ENCODE measurements around the gene ESF1.

ESF1 gene

DNA sequence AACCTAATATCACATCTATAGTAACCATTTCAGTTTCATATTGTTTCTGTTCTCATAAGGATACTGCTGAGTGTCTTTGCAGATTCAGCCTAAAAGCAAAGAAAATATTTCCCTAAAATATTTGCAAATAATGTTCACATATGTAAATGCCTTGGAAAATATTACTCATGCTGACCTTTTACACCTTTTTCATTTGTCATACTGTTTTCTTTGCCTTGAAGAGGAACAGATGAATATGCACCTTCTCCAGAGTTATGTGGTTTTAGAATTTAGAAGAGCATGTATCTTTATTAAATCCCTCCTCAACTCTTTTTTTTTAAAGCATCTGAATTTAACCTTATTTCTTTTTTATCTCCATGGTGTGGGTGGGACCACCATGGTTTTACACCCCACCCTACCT, 32.6 kb upstream of the ESF1 start:
- H3K27ac ChIP-seq, result no peak overlapping the region
- peaks cover 0 to 16% (median 5%) of the 10 kb centered on the region in 11 experiments; a peak in 5 of 22 replicates for H4K20me1 ChIP-seq
- no peaks in the 10 kb centered on the region for H3K9me3 ChIP-seq (replicated peaks in 1 of 11)
- no peaks in the 10 kb centered on the region for H3K27me3 ChIP-seq
- no peaks in the 10 kb centered on the region for H3K4me1 ChIP-seq
- no peak overlapping the region for H3K9ac ChIP-seq
- H3K4me3 ChIP-seq, result no peak overlapping the region
- H3K36me3 ChIP-seq, result peaks cover 65 to 92% (median 75%) of the 10 kb centered on the region in 11 experiments
- no peak for TF ChIP-seq Cebpa-rat (IDR thresholded peaks at IDR 0.05)
- H3K4me2 ChIP-seq, result no peak overlapping the region

DNA sequence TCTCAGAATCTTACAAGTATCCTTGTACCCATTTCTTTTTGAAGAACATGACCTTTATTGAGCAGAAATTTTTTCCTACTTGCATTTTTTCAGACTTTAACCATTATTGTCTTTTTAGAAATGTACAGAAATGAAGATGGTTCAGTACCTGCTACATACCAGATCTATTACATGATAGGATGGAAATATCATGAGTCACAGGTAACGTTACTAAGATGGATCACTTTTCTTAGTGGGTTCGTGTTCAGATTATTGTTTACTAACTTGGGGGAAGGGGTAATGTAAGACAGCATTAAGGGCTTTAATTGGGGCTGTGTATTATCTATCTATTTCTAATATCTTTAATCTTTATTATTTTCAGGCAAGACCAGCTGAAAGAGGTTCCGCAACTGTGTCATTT, 32.0 kb upstream of the ESF1 start:
- no peaks in the 10 kb centered on the region for H3K9me3 ChIP-seq (replicated peaks in 1 of 11)
- no peaks in the 10 kb centered on the region for H3K4me1 ChIP-seq
- no peak for TF ChIP-seq Cebpa-rat (IDR thresholded peaks at IDR 0.05)
- no peak overlapping the region for H3K27ac ChIP-seq
- no peaks in the 10 kb centered on the region for H3K27me3 ChIP-seq
- H3K4me2 ChIP-seq, result no peak overlapping the region
- no peak overlapping the region for H3K9ac ChIP-seq
- peaks cover 0 to 20% (median 6%) of the 10 kb centered on the region in 11 experiments; a peak in 6 of 22 replicates for H4K20me1 ChIP-seq
- peaks cover 71 to 95% (median 80%) of the 10 kb centered on the region in 11 experiments for H3K36me3 ChIP-seq
- H3K4me3 ChIP-seq, result no peak overlapping the region

DNA sequence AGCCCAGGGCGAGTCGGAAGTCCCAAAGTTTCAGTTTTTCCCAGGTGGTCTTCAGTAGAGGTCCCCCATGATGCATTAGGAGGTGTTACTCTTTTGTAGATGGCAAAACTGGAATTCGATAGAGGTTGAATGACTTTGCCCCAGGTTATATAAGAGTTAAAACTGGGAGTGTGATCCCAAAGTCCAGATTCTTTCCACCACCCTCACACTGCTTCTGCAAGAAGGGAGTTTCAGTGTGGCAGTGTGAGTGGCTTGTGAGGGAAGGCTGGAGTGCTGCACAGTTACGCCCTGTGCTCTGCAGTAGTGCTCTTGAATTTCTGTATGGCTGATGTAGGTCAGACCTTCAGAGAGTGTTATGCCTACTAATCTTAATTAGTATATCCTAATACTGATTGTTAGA, 30.0 kb upstream of the ESF1 start:
- Histone ChIP-seq H3K9ac (no peak overlapping the region), H3K4me2 (no peak overlapping the region), H4K20me1 (peaks cover 0 to 19% (median 8%) of the 10 kb centered on the region in 11 experiments; a peak in 8 of 22 replicates), H3K4me1 (no peaks in the 10 kb centered on the region), H3K9me3 (replicated peaks in 1 of 11) (no peaks in the 10 kb centered on the region), H3K27ac (no peak overlapping the region), H3K27me3 (no peaks in the 10 kb centered on the region), H3K4me3 (no peak overlapping the region), H3K36me3 (peaks cover 88 to 99% (median 90%) of the 10 kb centered on the region in 11 experiments)
- no peak for TF ChIP-seq Cebpa-rat (IDR thresholded peaks at IDR 0.05)

- TF ChIP-seq Cebpa-rat (IDR thresholded peaks at IDR 0.05), result no peak
- Histone ChIP-seq H3K36me3 (peaks cover 95 to 99% (median 98%) of the 10 kb centered on the region in 11 experiments), H3K4me2 (no peak overlapping the region), H3K27me3 (no peaks in the 10 kb centered on the region), H3K4me1 (no peaks in the 10 kb centered on the region), H3K27ac (no peak overlapping the region), H3K4me3 (no peak overlapping the region), H4K20me1 (peaks cover 0 to 19% (median 8%) of the 10 kb centered on the region in 11 experiments; a peak in 8 of 22 replicates), H3K9ac (no peak overlapping the region), H3K9me3 (replicated peaks in 1 of 11) (no peaks in the 10 kb centered on the region)
These were observed 29.2 kb upstream of the ESF1 start for GRCh38 chr20:13813910-13814309.

DNA sequence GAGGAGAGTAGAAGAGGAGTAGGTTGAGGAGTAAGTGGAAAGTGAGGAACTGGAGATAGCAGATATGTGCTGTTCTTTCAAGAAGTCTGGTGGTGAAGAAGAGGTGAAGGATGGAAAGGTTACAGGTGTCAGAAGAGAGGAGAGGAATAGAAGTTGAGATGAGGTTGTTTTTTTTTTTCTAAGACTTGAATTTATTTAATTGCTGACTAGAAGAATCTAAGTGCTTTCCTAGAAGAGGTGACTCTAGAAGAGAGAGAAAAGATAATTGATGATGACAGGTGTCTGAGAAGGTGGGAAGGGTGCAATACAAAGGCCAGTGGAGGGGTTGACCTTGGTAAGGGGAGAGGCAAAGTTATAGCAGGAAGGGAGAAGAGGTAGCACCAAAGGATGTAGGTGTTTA, 25.7 kb upstream of the ESF1 start:
- H3K27ac ChIP-seq, result no peak overlapping the region
- H3K27me3 ChIP-seq, result no peaks in the 10 kb centered on the region
- no peak overlapping the region for H3K4me2 ChIP-seq
- no peak overlapping the region for H3K4me3 ChIP-seq
- no peak overlapping the region for H3K9ac ChIP-seq
- H4K20me1 ChIP-seq, result peaks cover 0 to 19% (median 0%) of the 10 kb centered on the region in 11 experiments; a peak in 8 of 22 replicates
- H3K36me3 ChIP-seq, result peaks cover 93 to 100% (median 99%) of the 10 kb centered on the region in 11 experiments
- no peak for TF ChIP-seq Cebpa-rat (IDR thresholded peaks at IDR 0.05)
- H3K9me3 ChIP-seq (replicated peaks in 1 of 11), result no peaks in the 10 kb centered on the region
- no peaks in the 10 kb centered on the region for H3K4me1 ChIP-seq

DNA sequence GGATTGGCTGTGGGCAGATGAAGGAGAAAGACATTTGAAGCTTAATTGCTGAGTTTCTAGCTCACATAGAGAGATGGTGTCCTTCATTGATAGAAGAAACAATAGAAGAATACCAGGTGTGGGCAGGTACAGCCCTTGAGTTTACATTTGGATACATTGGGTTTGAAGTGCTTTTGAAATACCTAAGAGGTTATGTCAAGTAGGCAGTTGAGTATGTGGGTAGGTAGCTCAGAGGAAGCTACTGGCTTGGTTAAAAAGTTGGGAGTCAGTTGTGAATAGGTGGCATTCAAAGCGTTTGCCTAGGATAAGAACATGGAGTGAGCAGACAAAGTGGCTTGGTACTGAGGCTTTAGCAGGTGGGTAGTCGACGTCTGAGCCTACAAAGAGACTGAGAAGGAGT, 25.1 kb upstream of the ESF1 start:
- H3K36me3 ChIP-seq, result peaks cover 91 to 100% (median 99%) of the 10 kb centered on the region in 11 experiments
- H4K20me1 ChIP-seq, result peaks cover 0 to 16% (median 0%) of the 10 kb centered on the region in 11 experiments; a peak in 9 of 22 replicates
- H3K9me3 ChIP-seq (replicated peaks in 1 of 11), result no peaks in the 10 kb centered on the region
- no peak overlapping the region for H3K27ac ChIP-seq
- H3K9ac ChIP-seq, result no peak overlapping the region
- H3K4me3 ChIP-seq, result no peak overlapping the region
- H3K4me2 ChIP-seq, result no peak overlapping the region
- no peaks in the 10 kb centered on the region for H3K4me1 ChIP-seq
- no peaks in the 10 kb centered on the region for H3K27me3 ChIP-seq
- no peak for TF ChIP-seq Cebpa-rat (IDR thresholded peaks at IDR 0.05)

DNA sequence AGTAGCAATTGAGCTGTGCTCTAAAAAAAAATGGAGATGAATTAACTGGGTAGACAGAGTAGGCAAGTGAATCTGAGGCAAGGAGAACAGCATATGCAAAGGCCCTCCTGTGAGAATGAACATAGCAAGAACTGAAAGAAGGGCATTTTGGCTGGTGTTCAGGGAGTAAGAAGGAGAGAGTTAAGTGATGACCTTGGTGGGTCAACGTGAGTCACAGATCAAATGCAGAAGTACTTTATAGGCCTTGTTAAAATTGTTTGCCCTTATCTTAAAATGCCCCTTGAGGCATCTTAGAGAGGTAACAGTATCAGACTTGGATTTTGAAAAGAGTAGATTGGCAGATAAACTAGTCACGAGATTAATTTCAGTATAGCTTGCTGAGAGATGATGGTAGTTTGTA, 24.7 kb upstream of the ESF1 start:
- no peaks in the 10 kb centered on the region for H3K27me3 ChIP-seq
- H4K20me1 ChIP-seq, result peaks cover 0 to 15% (median 0%) of the 10 kb centered on the region in 11 experiments; a peak in 8 of 22 replicates
- H3K9ac ChIP-seq, result no peak overlapping the region
- H3K4me2 ChIP-seq, result no peak overlapping the region
- H3K4me1 ChIP-seq, result no peaks in the 10 kb centered on the region
- no peaks in the 10 kb centered on the region for H3K9me3 ChIP-seq (replicated peaks in 1 of 11)
- H3K36me3 ChIP-seq, result peaks cover 91 to 100% (median 99%) of the 10 kb centered on the region in 11 experiments
- H3K27ac ChIP-seq, result no peak overlapping the region
- H3K4me3 ChIP-seq, result no peak overlapping the region
- TF ChIP-seq Cebpa-rat (IDR thresholded peaks at IDR 0.05), result no peak

GRCh38 chr20:13800728-13801134, 16.0 kb upstream of the ESF1 start:
- no peaks in the 10 kb centered on the region for H3K9me3 ChIP-seq (replicated peaks in 1 of 11)
- H3K36me3 ChIP-seq, result peaks cover 92 to 100% (median 98%) of the 10 kb centered on the region in 11 experiments
- H3K9ac ChIP-seq, result no peak overlapping the region
- H4K20me1 ChIP-seq, result peaks cover 0 to 20% (median 7%) of the 10 kb centered on the region in 11 experiments; a peak in 9 of 22 replicates
- no peak overlapping the region for H3K4me2 ChIP-seq
- peaks cover 0 to 6% (median 0%) of the 10 kb centered on the region in 10 experiments; a peak in 2 of 20 replicates for H3K4me1 ChIP-seq
- TF ChIP-seq Cebpa-rat (IDR thresholded peaks at IDR 0.05), result no peak
- no peak overlapping the region for H3K4me3 ChIP-seq
- H3K27ac ChIP-seq, result no peak overlapping the region
- H3K27me3 ChIP-seq, result no peaks in the 10 kb centered on the region

DNA sequence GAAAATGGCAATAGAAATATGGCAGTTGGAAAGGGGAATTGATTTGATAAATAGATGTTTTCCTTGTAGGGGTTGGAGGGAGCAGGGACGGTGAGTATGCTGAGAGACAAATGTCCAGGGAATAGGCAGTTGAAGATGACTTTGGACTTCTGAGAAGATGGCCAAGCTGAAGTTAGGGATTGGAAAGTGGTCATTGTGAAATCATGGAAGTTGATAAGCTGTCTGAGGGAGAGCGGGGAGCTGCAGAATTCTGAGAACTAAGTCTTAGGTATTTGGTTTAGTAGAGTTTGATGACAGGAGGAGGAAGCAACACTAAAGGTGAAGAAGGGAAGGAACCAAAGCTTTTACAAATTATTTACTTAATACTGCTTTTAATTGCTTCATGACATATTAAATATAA, 15.3 kb upstream of the ESF1 start:
- peaks cover 97 to 100% (median 99%) of the 10 kb centered on the region in 11 experiments for H3K36me3 ChIP-seq
- TF ChIP-seq Cebpa-rat (IDR thresholded peaks at IDR 0.05), result no peak

DNA sequence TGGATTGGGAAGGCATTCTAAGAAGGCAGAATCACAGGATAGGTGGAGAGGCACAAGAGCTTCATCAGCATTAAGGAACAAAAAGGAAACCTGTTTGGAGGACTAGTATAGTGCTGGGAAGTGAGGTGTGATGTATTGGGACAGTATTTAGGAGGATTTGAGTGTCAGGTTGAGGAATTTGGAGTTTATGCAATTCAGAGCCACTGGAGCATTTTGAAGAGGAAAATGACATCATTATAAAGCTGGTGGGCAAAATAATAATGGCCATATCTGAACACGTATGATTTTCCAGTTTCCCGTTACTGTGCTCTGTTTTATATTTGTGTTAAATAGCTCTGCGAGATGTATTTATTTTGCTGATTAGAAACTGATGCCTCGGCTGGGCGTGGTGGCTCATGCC, 14.3 kb upstream of the ESF1 start:
- Histone ChIP-seq H3K9me3 (replicated peaks in 1 of 11) (no peaks in the 10 kb centered on the region), H4K20me1 (peaks cover 0 to 30% (median 4%) of the 10 kb centered on the region in 11 experiments; a peak in 8 of 22 replicates), H3K9ac (no peak overlapping the region), H3K4me1 (peaks cover 0 to 6% (median 0%) of the 10 kb centered on the region in 10 experiments; a peak in 2 of 20 replicates), H3K27me3 (no peaks in the 10 kb centered on the region), H3K4me2 (no peak overlapping the region), H3K4me3 (no peak overlapping the region), H3K36me3 (peaks cover 97 to 100% (median 99%) of the 10 kb centered on the region in 11 experiments), H3K27ac (no peak overlapping the region)
- TF ChIP-seq Cebpa-rat (IDR thresholded peaks at IDR 0.05), result no peak

More for the DNA sequence above, 15.3 kb upstream of the ESF1 start:
- Histone ChIP-seq H3K4me3 (no peak overlapping the region), H3K27ac (peak overlapping the region in 1 of 11 experiments; percentile 19; a peak in 1 of 22 replicates), H3K27me3 (no peaks in the 10 kb centered on the region), H3K4me1 (peaks cover 0 to 6% (median 0%) of the 10 kb centered on the region in 10 experiments; a peak in 2 of 20 replicates), H4K20me1 (peaks cover 0 to 24% (median 4%) of the 10 kb centered on the region in 11 experiments; a peak in 8 of 22 replicates), H3K4me2 (no peak overlapping the region), H3K9ac (no peak overlapping the region), H3K9me3 (replicated peaks in 1 of 11) (no peaks in the 10 kb centered on the region)

Data from BLaER1 treated with 17β-estradiol and CSF1 and Interleukin-3, amounts not matched to agents 10 nM and 100 nM (cell line).